Activated CD4-positive, alpha-beta T cell treated with anti-CD3 and anti-CD28 coated beads, Interleukin-2, amount 50 U/mL, for 16 hours (primary cell): Measurements from ENCODE around the gene TMEM53.

ENCODE experiments used
- DNase-seq: peaks from one replicate; pipeline ENCODE4 v3.0.0-alpha.2; 2020

TMEM53 gene

GRCh38 chr1:44696789-44697345 is 22.6 kb upstream of the TMEM53 start:
- peak; percentile 53 for DNase-seq

- no peak for DNase-seq
Observed at GRCh38 chr1:44696101-44696500, 21.8 kb upstream of the TMEM53 start.

GRCh38 chr1:44695671-44696070 is 21.4 kb upstream of the TMEM53 start:
- DNase-seq: no peak

GRCh38 chr1:44694863-44695478 is 20.7 kb upstream of the TMEM53 start:
- DNase-seq: no peak

- DNase-seq: no peak
Observed at GRCh38 chr1:44693900-44694299, 19.6 kb upstream of the TMEM53 start.

GRCh38 chr1:44693159-44693558 is 18.9 kb upstream of the TMEM53 start:
- DNase-seq: peak; percentile 35

GRCh38 chr1:44689447-44689765 is 15.1 kb upstream of the TMEM53 start:
- no peak for DNase-seq

GRCh38 chr1:44688760-44689446 is 14.6 kb upstream of the TMEM53 start:
- DNase-seq: no peak

- DNase-seq: no peak
Observed at GRCh38 chr1:44685881-44686280, 11.6 kb upstream of the TMEM53 start.

GRCh38 chr1:44685218-44685617 is 10.9 kb upstream of the TMEM53 start:
- DNase-seq: no peak

GRCh38 chr1:44684525-44684924 is 10.2 kb upstream of the TMEM53 start:
- DNase-seq: peak; percentile 47

- DNase-seq: no peak
Observed at GRCh38 chr1:44682883-44683265, 8.6 kb upstream of the TMEM53 start.

GRCh38 chr1:44681905-44682882 is 7.9 kb upstream of the TMEM53 start:
- DNase-seq: no peak

- DNase-seq: no peak
Observed at GRCh38 chr1:44679468-44679867, 5.2 kb upstream of the TMEM53 start.

GRCh38 chr1:44678626-44679025 is 4.3 kb upstream of the TMEM53 start:
- DNase-seq: no peak

GRCh38 chr1:44678120-44678519 is 3.8 kb upstream of the TMEM53 start:
- DNase-seq: no peak

GRCh38 chr1:44677201-44677766 is 3.0 kb upstream of the TMEM53 start:
- peak; percentile 31 for DNase-seq

- DNase-seq: no peak
Observed at GRCh38 chr1:44676484-44677200, 2.4 kb upstream of the TMEM53 start.

- DNase-seq: no peak
Observed at GRCh38 chr1:44675186-44675585, 905 bp upstream of the TMEM53 start.

- DNase-seq: no peak
Observed at GRCh38 chr1:44673675-44674112, 587 bp downstream of the TMEM53 start.

GRCh38 chr1:44672961-44673674 is 1.2 kb downstream of the TMEM53 start:
- no peak for DNase-seq
